GM23338 (cell line): ENCODE measurements around the gene HNRNPAB.

Experiments used
- EZH2 ChIP-seq: fragments of 200-600 bp; sonication (generic); IDR thresholded peaks from one replicate; pipeline ENCODE4 v1.8.0; 2017; ENCODE audit warnings: antibody characterized with exemption, mild to moderate bottlenecking, low read depth; ENCODE audit not compliant: unreplicated experiment
- TF ChIP-seq, protein P1 (sequence below), 2 experiments: fragments of 200-600 bp in 1 of 2; sonication (generic) in 1 of 2; conservative IDR thresholded peaks; 2 replicates each; pipeline versions ENCODE4 v1.5.1 to v1.6.1; 2016 to 2017; ENCODE audit warnings: antibody characterized with exemption in 2 of 2, low read depth in 2 of 2, mild to moderate bottlenecking in 2 of 2, moderate library complexity in 1 of 2

DNA sequence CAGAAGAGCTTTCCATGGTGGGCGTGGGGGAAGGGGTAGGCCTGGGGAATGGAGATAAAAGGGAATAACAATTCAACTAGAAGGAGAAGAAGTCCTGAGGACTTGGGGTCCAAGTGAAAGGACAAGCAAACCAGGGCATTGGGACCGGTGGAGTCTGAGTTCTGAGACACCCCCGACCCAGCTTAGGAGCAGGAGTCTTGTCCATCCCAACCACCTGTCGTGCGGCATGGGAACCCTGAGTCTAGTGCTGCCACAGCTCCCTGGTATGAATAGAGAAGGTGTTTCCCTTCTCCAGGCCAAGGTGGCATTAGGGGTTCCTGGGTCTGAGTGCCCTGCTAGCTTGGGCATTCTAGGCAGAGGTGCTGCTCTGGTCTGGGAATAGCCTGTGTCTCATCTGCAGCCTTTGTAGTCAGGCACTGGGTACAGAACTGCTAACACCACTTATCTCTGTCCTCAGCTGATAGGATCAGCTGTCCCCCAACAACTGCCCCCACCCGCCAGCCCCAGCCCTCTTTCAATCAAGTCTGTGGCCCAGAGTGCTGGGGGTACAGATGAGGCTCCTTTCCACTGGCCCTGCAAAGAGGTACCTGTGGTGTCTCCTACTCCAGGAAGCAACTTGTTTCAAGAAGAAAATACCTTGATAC, 9.9 kb downstream of the HNRNPAB start:
- TF ChIP-seq, protein P1, sequence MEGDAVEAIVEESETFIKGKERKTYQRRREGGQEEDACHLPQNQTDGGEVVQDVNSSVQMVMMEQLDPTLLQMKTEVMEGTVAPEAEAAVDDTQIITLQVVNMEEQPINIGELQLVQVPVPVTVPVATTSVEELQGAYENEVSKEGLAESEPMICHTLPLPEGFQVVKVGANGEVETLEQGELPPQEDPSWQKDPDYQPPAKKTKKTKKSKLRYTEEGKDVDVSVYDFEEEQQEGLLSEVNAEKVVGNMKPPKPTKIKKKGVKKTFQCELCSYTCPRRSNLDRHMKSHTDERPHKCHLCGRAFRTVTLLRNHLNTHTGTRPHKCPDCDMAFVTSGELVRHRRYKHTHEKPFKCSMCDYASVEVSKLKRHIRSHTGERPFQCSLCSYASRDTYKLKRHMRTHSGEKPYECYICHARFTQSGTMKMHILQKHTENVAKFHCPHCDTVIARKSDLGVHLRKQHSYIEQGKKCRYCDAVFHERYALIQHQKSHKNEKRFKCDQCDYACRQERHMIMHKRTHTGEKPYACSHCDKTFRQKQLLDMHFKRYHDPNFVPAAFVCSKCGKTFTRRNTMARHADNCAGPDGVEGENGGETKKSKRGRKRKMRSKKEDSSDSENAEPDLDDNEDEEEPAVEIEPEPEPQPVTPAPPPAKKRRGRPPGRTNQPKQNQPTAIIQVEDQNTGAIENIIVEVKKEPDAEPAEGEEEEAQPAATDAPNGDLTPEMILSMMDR (conservative IDR thresholded peaks at IDR 0.05; ENCODE audit: low read depth in 2 of 2), result no peak
- no peak for TF ChIP-seq EZH2
